Testis (tissue), 3 donors: ENCODE data around the gene GRIA3. TPM values are rescaled to one million over a fixed set of nuclear protein-coding genes. Genes with fewer than 3 reads are reported as not detected.

ENCODE experiments used
- DNase-seq: peaks from one replicate; pipeline ENCODE4 v3.0.0-alpha.2; 2019
- H3K27ac ChIP-seq, 2 donors: fragments of 200-600 bp; sonication (generic); one replicate each; pipeline ENCODE4 v1.5.1; 2019
- H3K27me3 ChIP-seq: fragments of 200-600 bp; sonication (generic); one replicate; pipeline ENCODE4 v1.5.1; 2019
- H3K36me3 ChIP-seq: fragments of 200-600 bp; sonication (generic); one replicate; pipeline ENCODE4 v1.5.1; 2017; ENCODE audit warnings: low read depth; ENCODE audit errors: missing control alignments
- H3K4me1 ChIP-seq: fragments of 200-600 bp; sonication (generic); one replicate; pipeline ENCODE4 v1.5.1; 2019
- H3K4me3 ChIP-seq, 2 donors: fragments of 200-600 bp; sonication (generic); one replicate each; pipeline ENCODE4 v1.5.1; 2017 to 2019
- H3K9me3 ChIP-seq: fragments of 200-600 bp; sonication (generic); one replicate; pipeline ENCODE4 v1.5.1; 2017
- POLR2A ChIP-seq: fragments of 450-650 bp; IDR thresholded peaks from one replicate; pipeline ENCODE4 v1.6.1; 2017; ENCODE audit warnings: antibody characterized with exemption, mild to moderate bottlenecking, moderate library complexity
- WGBS, 2 donors: methylation state at CpG; one replicate each; pipeline ENCODE4 v1.1.5; 2018; 5-methylcytosine and 5-hydroxymethylcytosine counted together
- intact Hi-C: fragments of 100-400 bp; cut with DNase I; formaldehyde crosslinking; loops from one replicate; pipeline ENCODE4 v1.15.1; 2023; ENCODE audit warnings: low total_unique reads
- polyA plus RNA-seq: library from polyadenylated mRNA; stranded (reverse); fragments of 350-450 nt; fragmentation: Illumina TruSeq; extraction: RNeasy Lipid Tissue Mini Kit (QIAGEN cat#74804); gene quantifications from one replicate; pipeline ENCODE4 v1.2.3, GENCODE V29; 2014; ENCODE audit warnings: low read depth, low replicate concordance; ENCODE audit not compliant: insufficient read depth
- total RNA-seq, 2 donors: library from RNA; depleted of rRNA; stranded (reverse); fragments of >200 nt; gene quantifications; one replicate each; pipeline ENCODE4 v1.2.3, GENCODE V29; 2016
- TF ChIP-seq, protein P1 (sequence below), 3 experiments: fragments of 450-650 bp in 2 of 3; fragments of 200-600 bp in 1 of 3; sonication (generic) in 1 of 3; IDR thresholded peaks; one replicate each; pipeline ENCODE4 v1.5.1; 2016 to 2019; ENCODE audit warnings: antibody characterized with exemption in 3 of 3, mild to moderate bottlenecking in 2 of 3, moderate library complexity in 1 of 3

The GRIA3 gene
- total and polyA plus RNA-seq, 3 donors from 2014 or later = 1.2 to 2.4 (median 2.0) TPM

DNA sequence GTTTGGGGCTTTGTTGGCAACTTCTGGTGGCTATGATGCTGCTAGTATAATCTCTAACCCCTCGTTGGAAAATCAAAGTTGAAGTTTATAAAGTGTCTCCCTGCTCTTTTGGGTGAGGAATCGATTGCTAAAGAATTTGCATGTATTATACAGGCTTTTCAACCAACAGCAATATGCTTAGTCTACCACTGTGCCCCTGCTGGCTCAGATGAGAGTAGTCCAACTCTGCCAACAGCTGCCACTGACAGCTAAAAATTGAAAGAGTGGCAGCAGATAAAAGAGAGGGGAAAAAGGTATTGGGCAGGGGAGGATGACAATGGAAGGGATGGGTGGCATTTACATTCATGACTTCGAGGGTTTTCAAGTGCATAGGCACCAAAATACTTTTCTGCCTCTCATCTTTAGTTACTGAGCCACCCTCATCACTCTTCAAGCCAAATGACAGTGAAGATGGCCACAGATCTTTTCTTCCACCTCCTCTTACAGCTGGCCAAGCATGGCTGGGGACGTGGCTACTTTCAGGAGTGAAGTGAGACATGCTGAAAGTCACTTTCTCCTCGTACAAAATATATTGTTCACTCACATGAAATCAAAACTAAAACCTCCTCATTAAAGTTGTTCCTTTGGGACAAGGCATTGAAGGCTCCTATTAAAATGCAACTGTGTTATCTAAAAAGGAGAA, 2.7 kb upstream of the GRIA3 start:
- Histone ChIP-seq H3K36me3 (no peaks in the 10 kb centered on the region), H3K4me1 (no peaks in the 10 kb centered on the region), H3K9me3 (no peaks in the 10 kb centered on the region), H3K27me3 (no peaks in the 10 kb centered on the region), H3K27ac (no peak overlapping the region), H3K4me3 (no peak overlapping the region)
- WGBS, 2 donors = 69 to 71% methylated on average over 5 of the region's 5 CpGs
- no peak for TF ChIP-seq POLR2A
- TF ChIP-seq, protein P1, sequence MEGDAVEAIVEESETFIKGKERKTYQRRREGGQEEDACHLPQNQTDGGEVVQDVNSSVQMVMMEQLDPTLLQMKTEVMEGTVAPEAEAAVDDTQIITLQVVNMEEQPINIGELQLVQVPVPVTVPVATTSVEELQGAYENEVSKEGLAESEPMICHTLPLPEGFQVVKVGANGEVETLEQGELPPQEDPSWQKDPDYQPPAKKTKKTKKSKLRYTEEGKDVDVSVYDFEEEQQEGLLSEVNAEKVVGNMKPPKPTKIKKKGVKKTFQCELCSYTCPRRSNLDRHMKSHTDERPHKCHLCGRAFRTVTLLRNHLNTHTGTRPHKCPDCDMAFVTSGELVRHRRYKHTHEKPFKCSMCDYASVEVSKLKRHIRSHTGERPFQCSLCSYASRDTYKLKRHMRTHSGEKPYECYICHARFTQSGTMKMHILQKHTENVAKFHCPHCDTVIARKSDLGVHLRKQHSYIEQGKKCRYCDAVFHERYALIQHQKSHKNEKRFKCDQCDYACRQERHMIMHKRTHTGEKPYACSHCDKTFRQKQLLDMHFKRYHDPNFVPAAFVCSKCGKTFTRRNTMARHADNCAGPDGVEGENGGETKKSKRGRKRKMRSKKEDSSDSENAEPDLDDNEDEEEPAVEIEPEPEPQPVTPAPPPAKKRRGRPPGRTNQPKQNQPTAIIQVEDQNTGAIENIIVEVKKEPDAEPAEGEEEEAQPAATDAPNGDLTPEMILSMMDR (IDR thresholded peaks at IDR 0.05) = no peak
- intact Hi-C loops = no loop called here
- DNase-seq = no peak

DNA sequence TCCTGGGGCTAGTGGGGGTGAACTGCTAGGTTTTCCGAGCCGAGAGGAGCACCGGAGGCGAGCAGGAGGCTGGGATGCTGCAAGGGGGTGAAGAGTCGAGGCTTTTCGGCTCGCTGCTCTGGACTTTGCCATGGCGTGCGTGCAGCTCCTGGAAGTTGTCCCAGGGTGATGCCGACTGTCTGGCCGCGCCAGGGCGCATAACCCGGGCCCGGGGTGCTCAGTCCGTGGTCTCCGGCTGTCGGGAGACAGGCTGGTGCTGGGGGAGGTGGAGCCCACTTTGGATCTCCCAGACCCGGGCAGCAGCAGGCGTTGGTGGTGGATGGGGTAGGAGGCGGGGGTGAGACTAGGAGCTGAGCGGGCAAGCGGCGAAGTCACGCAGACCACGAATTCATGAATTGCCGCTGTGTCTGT, 793 bp downstream of the GRIA3 start:
- intact Hi-C loops = no loop called here
- Histone ChIP-seq H3K4me3 (peak overlapping the region; percentile 36 to 52), H3K9me3 (no peaks in the 10 kb centered on the region), H3K27ac (no peak overlapping the region), H3K36me3 (no peaks in the 10 kb centered on the region), H3K27me3 (no peaks in the 10 kb centered on the region), H3K4me1 (no peaks in the 10 kb centered on the region)
- TF ChIP-seq, protein P1 (IDR thresholded peaks at IDR 0.05) = no peak
- TF ChIP-seq POLR2A = no peak
- DNase-seq = peak; percentile 16
- 0 to 1% methylated on average over 1 to 21 of the region's 27 CpGs for WGBS, 2 donors

DNA sequence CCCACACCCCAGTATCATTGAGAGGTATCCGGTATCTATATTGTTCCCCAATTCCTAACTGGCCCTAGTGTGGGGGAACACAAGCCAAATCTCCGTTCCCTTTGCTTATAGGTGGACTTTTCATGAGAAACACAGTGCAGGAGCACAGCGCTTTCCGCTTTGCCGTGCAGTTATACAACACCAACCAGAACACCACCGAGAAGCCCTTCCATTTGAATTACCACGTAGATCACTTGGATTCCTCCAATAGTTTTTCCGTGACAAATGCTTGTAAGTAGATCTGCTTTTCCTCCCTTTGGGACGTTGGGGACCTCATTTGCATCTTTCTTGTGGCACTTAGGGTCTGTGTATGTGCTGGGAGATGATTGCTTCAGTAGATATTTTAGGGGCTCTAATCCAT, 1.6 kb downstream of the GRIA3 start:
- no peaks in the 10 kb centered on the region for H3K4me1 ChIP-seq
- H3K27me3 ChIP-seq = no peaks in the 10 kb centered on the region
- no peaks in the 10 kb centered on the region for H3K36me3 ChIP-seq
- no peak overlapping the region for H3K27ac ChIP-seq
- no peaks in the 10 kb centered on the region for H3K9me3 ChIP-seq
- no peak for DNase-seq
- H3K4me3 ChIP-seq = no peak overlapping the region
- intact Hi-C loops = no loop called here
- 13 to 17% methylated on average over 2 to 9 of the region's 9 CpGs for WGBS, 2 donors
- TF ChIP-seq, protein P1 (IDR thresholded peaks at IDR 0.05) = no peak
- no peak for TF ChIP-seq POLR2A

DNA sequence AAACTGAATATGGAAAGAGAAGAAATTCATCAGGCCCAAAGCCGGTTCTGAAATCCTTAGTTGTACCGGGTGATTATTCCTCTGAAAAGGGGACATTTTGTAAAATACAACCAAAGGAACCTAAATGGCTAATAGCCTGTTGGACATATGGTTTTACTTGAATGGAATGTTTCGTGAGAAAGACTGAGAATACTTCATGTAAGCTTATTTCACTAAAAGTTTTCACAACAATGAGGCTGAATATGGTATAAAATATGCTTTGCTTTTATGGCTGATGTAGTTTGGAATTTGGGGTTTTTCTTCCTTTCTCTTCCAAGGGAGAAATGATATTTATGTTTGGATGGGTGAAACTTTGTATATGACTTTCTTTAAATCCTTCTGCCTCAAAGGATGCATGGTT, 2.7 kb downstream of the GRIA3 start:
- Histone ChIP-seq H3K9me3 (no peaks in the 10 kb centered on the region), H3K4me1 (no peaks in the 10 kb centered on the region), H3K27me3 (no peaks in the 10 kb centered on the region), H3K4me3 (no peak overlapping the region), H3K27ac (no peak overlapping the region), H3K36me3 (no peaks in the 10 kb centered on the region)
- TF ChIP-seq POLR2A = no peak
- TF ChIP-seq, protein P1 (IDR thresholded peaks at IDR 0.05) = no peak
- intact Hi-C loops = no loop called here
- WGBS, 2 donors = 71 to 86% methylated on average over 3 of the region's 3 CpGs
- DNase-seq = no peak

DNA sequence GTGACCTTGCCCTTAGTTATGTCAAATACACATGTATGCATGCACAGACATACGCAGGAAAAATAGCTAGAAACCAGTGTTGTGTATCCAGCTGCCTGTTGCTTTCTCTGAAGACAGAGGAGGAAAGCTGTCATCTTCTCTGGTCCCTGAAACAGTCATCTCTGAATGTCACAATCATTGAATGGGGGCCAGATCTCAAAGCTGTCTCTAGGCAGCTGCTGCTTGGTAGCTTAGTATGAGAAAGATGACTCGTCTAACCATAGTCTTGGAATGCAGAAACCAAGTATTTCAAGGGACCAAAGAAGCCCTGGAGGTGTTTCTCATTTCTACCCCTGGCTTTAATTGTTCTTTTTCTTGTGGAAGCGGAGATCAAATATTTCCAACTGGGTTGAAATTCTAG, 4.0 kb downstream of the GRIA3 start:
- DNase-seq = no peak
- no peak overlapping the region for H3K4me3 ChIP-seq
- intact Hi-C loops = no loop called here
- no peaks in the 10 kb centered on the region for H3K27me3 ChIP-seq
- TF ChIP-seq, protein P1 (IDR thresholded peaks at IDR 0.05) = no peak
- no peak for TF ChIP-seq POLR2A
- 90% methylated on average over 2 to 3 of the region's 3 CpGs for WGBS, 2 donors
- H3K36me3 ChIP-seq = no peaks in the 10 kb centered on the region
- H3K9me3 ChIP-seq = no peaks in the 10 kb centered on the region
- no peaks in the 10 kb centered on the region for H3K4me1 ChIP-seq
- no peak overlapping the region for H3K27ac ChIP-seq
